GM12878 (cell line): ENCODE data around the gene MEGF6. TPM values are rescaled to one million over a fixed set of nuclear protein-coding genes. Genes with fewer than 3 reads are reported as not detected.

Source experiments
- CBX5 ChIP-seq: sonication (generic); IDR thresholded peaks from 2 replicates; pipeline ENCODE4 v1.6.1; 2016; ENCODE audit warnings: low read depth, moderate library complexity, mild to moderate bottlenecking, inconsistent platforms
- CREB1 ChIP-seq: IDR thresholded peaks from 2 replicates; pipeline ENCODE4 v1.6.1; 2012; ENCODE audit warnings: low read depth, mild to moderate bottlenecking, inconsistent platforms
- JUND ChIP-seq: IDR thresholded peaks from 2 replicates; pipeline ENCODE4 v1.6.1; 2012; ENCODE audit warnings: low read depth, mild to moderate bottlenecking, low read length, improper control_type of control experiment, moderate library complexity
- NR2C1 ChIP-seq: fragments of 450-650 bp; IDR thresholded peaks from 2 replicates; pipeline ENCODE4 v1.6.1; 2017; ENCODE audit warnings: antibody characterized with exemption, mild to moderate bottlenecking, moderate library complexity
- NRF1 ChIP-seq: conservative IDR thresholded peaks from 2 replicates; pipeline ENCODE4 v1.6.1; 2011; ENCODE audit warnings: mild to moderate bottlenecking, low read depth, low read length, improper control_type of control experiment
- PAX8 ChIP-seq: fragments of 450-650 bp; IDR thresholded peaks from 2 replicates; pipeline ENCODE4 v1.6.1; 2017; ENCODE audit warnings: mild to moderate bottlenecking, moderate library complexity
- RAD21 ChIP-seq: IDR thresholded peaks from 2 replicates; pipeline ENCODE4 v1.6.1; 2011; ENCODE audit warnings: mild to moderate bottlenecking, low read depth, low read length, moderate library complexity; ENCODE audit not compliant: insufficient read depth
- SIN3A ChIP-seq: IDR thresholded peaks from 2 replicates; pipeline ENCODE4 v1.6.1; 2012; ENCODE audit warnings: low read depth, low read length, improper control_type of control experiment
- SMAD1 ChIP-seq: fragments of 450-650 bp; IDR thresholded peaks from 2 replicates; pipeline ENCODE4 v1.6.1; 2018; ENCODE audit warnings: mild to moderate bottlenecking, low read depth; ENCODE audit not compliant: partially characterized antibody
- STAT1 ChIP-seq: fragments of 450-650 bp; conservative IDR thresholded peaks from 2 replicates; pipeline ENCODE4 v1.6.1; 2014; ENCODE audit warnings: antibody characterized with exemption, mild to moderate bottlenecking
- STAT3 ChIP-seq: IDR thresholded peaks from 2 replicates; pipeline ENCODE4 v1.6.1; 2011; ENCODE audit warnings: low read depth, low read length, improper control_type of control experiment
- SUPT20H ChIP-seq: IDR thresholded peaks from 2 replicates; pipeline ENCODE4 v1.6.1; 2011; ENCODE audit warnings: low read depth, mild to moderate bottlenecking, low read length, moderate library complexity, borderline replicate concordance; ENCODE audit not compliant: control insufficient read depth
- TCF7 ChIP-seq: IDR thresholded peaks from 2 replicates; pipeline ENCODE4 v1.6.1; 2014; ENCODE audit warnings: antibody characterized with exemption, borderline replicate concordance
- YY1 ChIP-seq: IDR thresholded peaks from 2 replicates; pipeline ENCODE4 v1.6.1; 2011; ENCODE audit warnings: low read depth, mild to moderate bottlenecking, low read length
- ZSCAN29 ChIP-seq: fragments of 450-650 bp; IDR thresholded peaks from 2 replicates; pipeline ENCODE4 v1.6.1; 2017; ENCODE audit warnings: mild to moderate bottlenecking, moderate library complexity
- polyA plus RNA-seq, 11 experiments: library from polyadenylated mRNA; depleted of rRNA in 4 of 11; unstranded in 6 of 11; stranded (reverse) in 5 of 11; fragments of >200 nt; fragmentation: Nextera tagmentation in 4 of 11; fragmentation: Illumina TruSeq in 1 of 11; extraction: Ambion mirVana in 4 of 11; extraction: Trizol in 1 of 11; gene quantifications; 1 replicate in 1 of 11; 2 replicates in 10 of 11; pipeline versions ENCODE4 v1.2.1 to v1.2.3, GENCODE V29; 2011 to 2016; ENCODE audit warnings: inconsistent platforms in 2 of 11, missing spikeins in 2 of 11, low read depth in 1 of 11
- total RNA-seq, 4 experiments: library from RNA; depleted of rRNA in 3 of 4; stranded (reverse); fragments of >200 nt in 3 of 4; fragmentation: Illumina TruSeq in 1 of 4; extraction: Trizol in 1 of 4; gene quantifications; 2 replicates each; pipeline versions ENCODE4 v1.2.1 to v1.2.3, GENCODE V29; 2013 to 2021
- TF ChIP-seq, protein P1 (sequence below): fragments of 150-350 bp; IDR thresholded peaks from 2 replicates; pipeline ENCODE4 v1.6.1; 2014; ENCODE audit warnings: mild to moderate bottlenecking, low read depth, low read length
- TF ChIP-seq, protein P2 (sequence below): IDR thresholded peaks from 2 replicates; pipeline ENCODE4 v1.6.1; 2012; ENCODE audit warnings: mild to moderate bottlenecking, low read depth, low read length
- TF ChIP-seq, protein P3 (sequence below): fragments of 450-650 bp; IDR thresholded peaks from 2 replicates; pipeline ENCODE4 v1.6.1; 2018; ENCODE audit warnings: mild to moderate bottlenecking, low read depth, moderate library complexity; ENCODE audit not compliant: partially characterized antibody
- TF ChIP-seq, protein P4 (sequence below): IDR thresholded peaks from 2 replicates; pipeline ENCODE4 v1.6.1; 2012; ENCODE audit warnings: low read length, inconsistent platforms

The MEGF6 gene
- total and polyA plus RNA-seq, 10 of the 15 experiments (the other 5 are each of a cell fraction or from before 2014, with no cell fraction given): 0.03 to 0.41 TPM; not detected in 8

DNA sequence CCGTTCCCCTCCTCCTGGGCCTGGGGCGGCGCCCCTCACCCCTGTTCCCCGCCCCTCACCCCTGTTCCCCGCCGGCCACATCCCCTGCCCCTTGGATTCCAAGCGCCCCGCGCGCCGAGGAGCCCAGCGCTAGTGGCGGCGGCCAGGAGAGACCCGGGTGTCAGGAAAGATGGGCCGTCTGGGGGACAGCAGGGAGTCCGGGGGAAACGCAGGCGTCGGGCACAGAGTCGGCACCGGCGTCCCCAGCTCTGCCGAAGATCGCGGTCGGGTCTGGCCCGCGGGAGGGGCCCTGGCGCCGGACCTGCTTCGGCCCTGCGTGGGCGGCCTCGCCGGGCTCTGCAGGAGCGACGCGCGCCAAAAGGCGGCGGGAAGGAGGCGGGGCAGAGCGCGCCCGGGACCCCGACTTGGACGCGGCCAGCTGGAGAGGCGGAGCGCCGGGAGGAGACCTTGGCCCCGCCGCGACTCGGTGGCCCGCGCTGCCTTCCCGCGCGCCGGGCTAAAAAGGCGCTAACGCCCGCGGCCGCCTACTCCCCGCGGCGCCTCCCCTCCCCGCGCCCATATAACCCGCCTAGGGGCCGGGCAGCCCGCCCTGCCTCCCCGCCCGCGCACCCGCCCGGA is 40.7 kb upstream of the MEGF6 start, which contains the start of gene TP73 (continued):
- TF ChIP-seq YY1 (no peak), NR2C1 (no peak), STAT1 (no peak), PAX8 (no peak), ZSCAN29 (0 out of 2 replicates have a peak, but pooled peaks have one; percentile 29), NRF1 (no peak), TCF7 (no peak), CREB1 (no peak), STAT3 (no peak), SUPT20H (no peak), SIN3A (no peak), JUND (no peak), RAD21 (0 out of 2 replicates have a peak, but pooled peaks have one; percentile 2), SMAD1 (no peak), CBX5 (no peak)
- TF ChIP-seq, protein P1, sequence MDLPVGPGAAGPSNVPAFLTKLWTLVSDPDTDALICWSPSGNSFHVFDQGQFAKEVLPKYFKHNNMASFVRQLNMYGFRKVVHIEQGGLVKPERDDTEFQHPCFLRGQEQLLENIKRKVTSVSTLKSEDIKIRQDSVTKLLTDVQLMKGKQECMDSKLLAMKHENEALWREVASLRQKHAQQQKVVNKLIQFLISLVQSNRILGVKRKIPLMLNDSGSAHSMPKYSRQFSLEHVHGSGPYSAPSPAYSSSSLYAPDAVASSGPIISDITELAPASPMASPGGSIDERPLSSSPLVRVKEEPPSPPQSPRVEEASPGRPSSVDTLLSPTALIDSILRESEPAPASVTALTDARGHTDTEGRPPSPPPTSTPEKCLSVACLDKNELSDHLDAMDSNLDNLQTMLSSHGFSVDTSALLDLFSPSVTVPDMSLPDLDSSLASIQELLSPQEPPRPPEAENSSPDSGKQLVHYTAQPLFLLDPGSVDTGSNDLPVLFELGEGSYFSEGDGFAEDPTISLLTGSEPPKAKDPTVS: no peak
- TF ChIP-seq, protein P2, sequence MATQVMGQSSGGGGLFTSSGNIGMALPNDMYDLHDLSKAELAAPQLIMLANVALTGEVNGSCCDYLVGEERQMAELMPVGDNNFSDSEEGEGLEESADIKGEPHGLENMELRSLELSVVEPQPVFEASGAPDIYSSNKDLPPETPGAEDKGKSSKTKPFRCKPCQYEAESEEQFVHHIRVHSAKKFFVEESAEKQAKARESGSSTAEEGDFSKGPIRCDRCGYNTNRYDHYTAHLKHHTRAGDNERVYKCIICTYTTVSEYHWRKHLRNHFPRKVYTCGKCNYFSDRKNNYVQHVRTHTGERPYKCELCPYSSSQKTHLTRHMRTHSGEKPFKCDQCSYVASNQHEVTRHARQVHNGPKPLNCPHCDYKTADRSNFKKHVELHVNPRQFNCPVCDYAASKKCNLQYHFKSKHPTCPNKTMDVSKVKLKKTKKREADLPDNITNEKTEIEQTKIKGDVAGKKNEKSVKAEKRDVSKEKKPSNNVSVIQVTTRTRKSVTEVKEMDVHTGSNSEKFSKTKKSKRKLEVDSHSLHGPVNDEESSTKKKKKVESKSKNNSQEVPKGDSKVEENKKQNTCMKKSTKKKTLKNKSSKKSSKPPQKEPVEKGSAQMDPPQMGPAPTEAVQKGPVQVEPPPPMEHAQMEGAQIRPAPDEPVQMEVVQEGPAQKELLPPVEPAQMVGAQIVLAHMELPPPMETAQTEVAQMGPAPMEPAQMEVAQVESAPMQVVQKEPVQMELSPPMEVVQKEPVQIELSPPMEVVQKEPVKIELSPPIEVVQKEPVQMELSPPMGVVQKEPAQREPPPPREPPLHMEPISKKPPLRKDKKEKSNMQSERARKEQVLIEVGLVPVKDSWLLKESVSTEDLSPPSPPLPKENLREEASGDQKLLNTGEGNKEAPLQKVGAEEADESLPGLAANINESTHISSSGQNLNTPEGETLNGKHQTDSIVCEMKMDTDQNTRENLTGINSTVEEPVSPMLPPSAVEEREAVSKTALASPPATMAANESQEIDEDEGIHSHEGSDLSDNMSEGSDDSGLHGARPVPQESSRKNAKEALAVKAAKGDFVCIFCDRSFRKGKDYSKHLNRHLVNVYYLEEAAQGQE: no peak
- TF ChIP-seq, protein P3, sequence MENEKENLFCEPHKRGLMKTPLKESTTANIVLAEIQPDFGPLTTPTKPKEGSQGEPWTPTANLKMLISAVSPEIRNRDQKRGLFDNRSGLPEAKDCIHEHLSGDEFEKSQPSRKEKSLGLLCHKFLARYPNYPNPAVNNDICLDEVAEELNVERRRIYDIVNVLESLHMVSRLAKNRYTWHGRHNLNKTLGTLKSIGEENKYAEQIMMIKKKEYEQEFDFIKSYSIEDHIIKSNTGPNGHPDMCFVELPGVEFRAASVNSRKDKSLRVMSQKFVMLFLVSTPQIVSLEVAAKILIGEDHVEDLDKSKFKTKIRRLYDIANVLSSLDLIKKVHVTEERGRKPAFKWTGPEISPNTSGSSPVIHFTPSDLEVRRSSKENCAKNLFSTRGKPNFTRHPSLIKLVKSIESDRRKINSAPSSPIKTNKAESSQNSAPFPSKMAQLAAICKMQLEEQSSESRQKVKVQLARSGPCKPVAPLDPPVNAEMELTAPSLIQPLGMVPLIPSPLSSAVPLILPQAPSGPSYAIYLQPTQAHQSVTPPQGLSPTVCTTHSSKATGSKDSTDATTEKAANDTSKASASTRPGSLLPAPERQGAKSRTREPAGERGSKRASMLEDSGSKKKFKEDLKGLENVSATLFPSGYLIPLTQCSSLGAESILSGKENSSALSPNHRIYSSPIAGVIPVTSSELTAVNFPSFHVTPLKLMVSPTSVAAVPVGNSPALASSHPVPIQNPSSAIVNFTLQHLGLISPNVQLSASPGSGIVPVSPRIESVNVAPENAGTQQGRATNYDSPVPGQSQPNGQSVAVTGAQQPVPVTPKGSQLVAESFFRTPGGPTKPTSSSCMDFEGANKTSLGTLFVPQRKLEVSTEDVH: no peak
- TF ChIP-seq, protein P4, sequence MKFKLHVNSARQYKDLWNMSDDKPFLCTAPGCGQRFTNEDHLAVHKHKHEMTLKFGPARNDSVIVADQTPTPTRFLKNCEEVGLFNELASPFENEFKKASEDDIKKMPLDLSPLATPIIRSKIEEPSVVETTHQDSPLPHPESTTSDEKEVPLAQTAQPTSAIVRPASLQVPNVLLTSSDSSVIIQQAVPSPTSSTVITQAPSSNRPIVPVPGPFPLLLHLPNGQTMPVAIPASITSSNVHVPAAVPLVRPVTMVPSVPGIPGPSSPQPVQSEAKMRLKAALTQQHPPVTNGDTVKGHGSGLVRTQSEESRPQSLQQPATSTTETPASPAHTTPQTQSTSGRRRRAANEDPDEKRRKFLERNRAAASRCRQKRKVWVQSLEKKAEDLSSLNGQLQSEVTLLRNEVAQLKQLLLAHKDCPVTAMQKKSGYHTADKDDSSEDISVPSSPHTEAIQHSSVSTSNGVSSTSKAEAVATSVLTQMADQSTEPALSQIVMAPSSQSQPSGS: no peak
